Thyroid gland (tissue), 4 donors: ENCODE results near the gene URAD. TPM values are rescaled to one million over a fixed set of nuclear protein-coding genes. Genes with fewer than 3 reads are reported as not detected.

ENCODE experiments used
- DNase-seq, 2 donors: peaks; one replicate each; pipeline ENCODE4 v3.0.0-alpha.2; 2019
- H3K27ac ChIP-seq, 3 donors: fragments of 200-600 bp; sonication (generic); 1 replicate in 2 of 3; 2 replicates in 1 of 3; pipeline ENCODE4 v1.5.1; 2016 to 2019; ENCODE audit warnings: mild to moderate bottlenecking in 1 of 3, moderate library complexity in 1 of 3
- H3K27me3 ChIP-seq: fragments of 200-600 bp; sonication (generic); one replicate; pipeline ENCODE4 v1.5.1; 2019
- H3K36me3 ChIP-seq, 2 donors: fragments of 200-600 bp; sonication (generic); one replicate each; pipeline ENCODE4 v1.5.1; 2016 to 2019
- H3K4me1 ChIP-seq, 2 donors: fragments of 200-600 bp; sonication (generic); one replicate each; pipeline ENCODE4 v1.5.1; 2017 to 2019
- H3K4me3 ChIP-seq, 3 donors: fragments of 200-600 bp; sonication (generic); replicated peaks in 1 of 3; 1 replicate in 2 of 3; 2 replicates in 1 of 3; pipeline ENCODE4 v1.5.1; 2016; ENCODE audit warnings: mild to moderate bottlenecking in 1 of 3
- H3K9me3 ChIP-seq: fragments of 200-600 bp; sonication (generic); one replicate; pipeline ENCODE4 v1.5.1; 2017
- CTCF ChIP-seq, 6 experiments: fragments of 200-600 bp in 3 of 6; fragments of 450-650 bp in 3 of 6; sonication (generic) in 3 of 6; IDR thresholded peaks; one replicate each; pipeline ENCODE4 v1.5.1; 2016 to 2019; ENCODE audit warnings: antibody characterized with exemption in 6 of 6, mild to moderate bottlenecking in 2 of 6, inconsistent platforms in 1 of 6, moderate library complexity in 1 of 6
- POLR2A ChIP-seq, 2 donors: fragments of 450-650 bp; IDR thresholded peaks; one replicate each; pipeline ENCODE4 v1.6.1; 2017; ENCODE audit warnings: antibody characterized with exemption in 2 of 2, mild to moderate bottlenecking in 2 of 2, moderate library complexity in 1 of 2
- WGBS, 2 donors: methylation state at CpG; one replicate each; pipeline ENCODE4 v1.1.5; 2017; 5-methylcytosine and 5-hydroxymethylcytosine counted together
- intact Hi-C: fragments of 100-400 bp; cut with DNase I; formaldehyde crosslinking; loops from one replicate; pipeline ENCODE4 v1.15.1; 2023
- total RNA-seq, 4 donors: library from RNA; depleted of rRNA; stranded (reverse); fragments of >200 nt; gene quantifications; one replicate each; pipeline ENCODE4 v1.2.3, GENCODE V29; 2016

The URAD gene
- total RNA-seq, 4 donors from 2014 or later, result not detected

DNA sequence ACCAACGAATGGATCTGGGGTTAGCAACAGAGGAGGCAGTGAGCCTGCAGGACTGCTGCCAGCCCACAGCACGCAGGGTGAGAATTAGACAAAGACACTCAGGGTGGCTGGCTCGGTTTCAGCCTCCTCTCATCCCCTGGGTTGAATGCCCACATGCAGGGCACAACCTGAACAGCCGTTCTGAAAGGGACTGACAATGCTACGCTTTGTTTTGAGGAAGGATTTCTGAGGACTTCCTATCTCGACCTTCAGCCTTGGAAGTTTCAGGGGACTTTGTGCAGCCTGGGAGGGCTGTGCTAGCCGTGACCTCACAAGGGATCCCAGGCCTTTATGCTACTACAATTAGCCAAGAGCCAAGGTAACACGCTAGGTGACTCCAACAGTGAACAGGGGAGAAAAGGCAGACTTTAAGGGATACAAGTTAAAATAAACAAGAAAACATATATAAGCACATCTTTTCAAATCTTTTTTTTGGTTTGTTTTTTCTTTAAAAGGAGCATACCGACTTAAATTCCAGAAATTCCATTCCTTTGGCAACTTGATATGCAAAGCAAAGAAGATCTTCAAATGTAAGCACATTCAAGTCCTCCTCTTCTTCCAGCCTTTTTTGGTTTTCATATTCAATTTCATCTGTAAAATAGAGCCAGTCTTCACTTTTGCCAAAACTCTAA lies 34.5 kb upstream of the URAD start:
- Histone ChIP-seq H3K4me3 (no peak overlapping the region), H3K4me1 (peaks cover 11 to 18% of the 10 kb centered on the region in 2 donors), H3K36me3 (no peaks in the 10 kb centered on the region), H3K27ac (peak overlapping the region in 1 of 3 donors; percentile 14), H3K27me3 (no peaks in the 10 kb centered on the region), H3K9me3 (no peaks in the 10 kb centered on the region)
- DNase-seq, result peak; percentile 37 to 50
- intact Hi-C loops, result no loop called here
- no peak for TF ChIP-seq CTCF (IDR thresholded peaks at IDR 0.05)
- TF ChIP-seq POLR2A (IDR thresholded peaks at IDR 0.05), result no peak
- WGBS, 2 donors, result 29 to 34% methylated on average over 9 of the region's 9 CpGs

DNA sequence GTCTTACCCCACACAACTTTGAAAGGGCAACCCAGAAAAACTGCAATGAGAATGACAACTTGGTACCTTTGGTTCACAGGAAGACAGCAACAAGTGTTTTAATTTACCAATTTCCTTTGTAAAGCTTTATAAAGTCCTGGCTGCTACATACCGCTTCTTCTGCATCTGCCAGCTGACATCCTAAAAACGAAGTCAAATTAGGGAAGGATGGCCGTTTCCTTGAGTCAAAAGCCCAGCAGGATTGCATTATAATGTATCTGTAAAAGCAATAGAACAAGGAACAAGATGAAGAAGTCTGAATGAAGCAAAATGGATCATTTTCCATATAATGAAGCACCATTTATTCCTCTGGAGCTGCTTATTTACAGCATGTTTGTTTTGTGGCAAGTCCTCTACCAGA lies 25.8 kb upstream of the URAD start:
- TF ChIP-seq POLR2A (IDR thresholded peaks at IDR 0.05), result no peak
- TF ChIP-seq CTCF (IDR thresholded peaks at IDR 0.05), result no peak
- WGBS, 2 donors, result 62 to 70% methylated on average over 3 of the region's 3 CpGs
- DNase-seq, result no peak

DNA sequence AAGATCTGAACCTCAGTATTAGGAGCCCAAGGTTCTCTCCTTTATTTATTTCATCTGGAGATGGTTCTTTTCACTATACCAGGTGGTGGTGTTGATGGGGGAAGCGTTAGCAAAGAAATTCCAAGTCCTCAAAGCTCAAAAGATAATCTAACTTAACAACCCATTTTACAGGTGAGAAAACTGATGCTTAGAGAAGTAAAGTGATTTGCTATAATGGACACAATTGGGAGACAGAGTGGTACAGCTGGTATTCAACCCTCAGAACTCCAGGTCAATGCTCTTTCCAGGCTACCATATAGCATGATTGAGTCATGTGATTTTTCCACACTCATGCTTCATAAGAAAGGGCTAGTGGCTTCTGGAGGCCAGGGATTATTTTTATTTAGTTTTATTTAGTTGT lies 25.0 kb upstream of the URAD start:
- no peak for DNase-seq
- H3K9me3 ChIP-seq, result no peaks in the 10 kb centered on the region
- no peak for TF ChIP-seq CTCF (IDR thresholded peaks at IDR 0.05)
- no peak for TF ChIP-seq POLR2A (IDR thresholded peaks at IDR 0.05)
- 87 to 91% methylated on average over 1 of the region's 1 CpG for WGBS, 2 donors
- H3K4me3 ChIP-seq, result no peak overlapping the region
- H3K36me3 ChIP-seq, result no peaks in the 10 kb centered on the region
- H3K27me3 ChIP-seq, result no peaks in the 10 kb centered on the region
- intact Hi-C loops, result no loop called here
- H3K27ac ChIP-seq, result no peak overlapping the region
- H3K4me1 ChIP-seq, result no peaks in the 10 kb centered on the region

More for the DNA sequence above, 25.8 kb upstream of the URAD start:
- Histone ChIP-seq H3K27me3 (no peaks in the 10 kb centered on the region), H3K4me1 (no peaks in the 10 kb centered on the region), H3K36me3 (no peaks in the 10 kb centered on the region), H3K9me3 (no peaks in the 10 kb centered on the region), H3K27ac (no peak overlapping the region), H3K4me3 (no peak overlapping the region)
- intact Hi-C loops, result no loop called here

DNA sequence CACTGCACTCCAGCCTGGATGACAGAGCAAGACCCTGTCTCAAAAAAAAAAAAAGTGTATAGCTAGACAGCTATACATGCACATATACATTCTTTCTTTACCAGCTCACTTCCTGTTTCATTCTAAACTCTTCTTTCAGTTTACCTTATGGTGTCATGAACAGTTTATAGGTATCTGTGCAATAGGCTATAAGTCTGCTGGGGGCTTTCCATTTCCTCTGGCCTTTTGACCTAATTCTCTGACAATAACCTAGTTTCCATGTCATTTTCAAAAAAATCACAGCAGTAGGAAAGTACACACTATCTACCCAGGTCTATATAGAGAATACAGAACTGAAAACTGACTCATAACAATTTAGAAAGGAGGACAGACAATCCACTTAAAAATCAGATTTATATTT lies 24.4 kb upstream of the URAD start:
- Histone ChIP-seq H3K4me1 (no peaks in the 10 kb centered on the region), H3K27me3 (no peaks in the 10 kb centered on the region), H3K9me3 (no peaks in the 10 kb centered on the region), H3K36me3 (no peaks in the 10 kb centered on the region), H3K4me3 (no peak overlapping the region), H3K27ac (no peak overlapping the region)
- DNase-seq, result no peak
- intact Hi-C loops, result no loop called here
- TF ChIP-seq CTCF (IDR thresholded peaks at IDR 0.05) (no peak), POLR2A (IDR thresholded peaks at IDR 0.05) (no peak)

DNA sequence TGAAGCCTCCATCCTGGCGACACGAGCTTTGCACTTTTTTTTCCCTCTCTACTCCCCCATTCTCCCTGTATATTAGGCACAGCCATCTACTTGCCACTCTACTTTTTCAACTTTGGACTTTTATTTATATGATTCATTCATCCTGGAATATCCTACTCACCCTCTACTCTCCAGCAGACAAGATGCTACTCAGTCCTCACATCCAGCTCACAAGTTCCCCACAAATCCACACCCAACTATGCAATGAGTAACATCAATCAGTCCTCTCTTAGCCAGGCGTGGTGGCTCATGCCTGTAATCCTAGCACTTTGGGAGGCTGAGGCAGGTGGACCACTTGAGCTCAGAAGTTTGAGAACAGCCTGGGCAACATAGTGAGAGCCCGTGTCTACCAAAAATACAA lies 23.9 kb upstream of the URAD start:
- intact Hi-C loops, result no loop called here
- WGBS, 2 donors, result 82 to 84% methylated on average over 4 of the region's 4 CpGs
- Histone ChIP-seq H3K27me3 (no peaks in the 10 kb centered on the region), H3K4me3 (no peak overlapping the region), H3K4me1 (no peaks in the 10 kb centered on the region), H3K27ac (no peak overlapping the region), H3K9me3 (no peaks in the 10 kb centered on the region), H3K36me3 (no peaks in the 10 kb centered on the region)
- no peak for TF ChIP-seq POLR2A (IDR thresholded peaks at IDR 0.05)
- TF ChIP-seq CTCF (IDR thresholded peaks at IDR 0.05), result no peak
- DNase-seq, result no peak
